Naive thymus-derived CD8-positive, alpha-beta T cell (primary cell): ENCODE measurements around the gene CYP2A6. TPM values are rescaled to one million over a fixed set of nuclear protein-coding genes. Genes with fewer than 3 reads are reported as not detected.
"Not testable (repeated sequence)": the region's sequence is repeated elsewhere in the genome, so short reads cannot be mapped to it uniquely, and the experiment has no call there.

Experiments
- ATAC-seq, 2 donors: fragments of 150-1000 bp; cut with Tn5 transposase in 1 of 2; sonication (Bioruptor Pico), chemical (Tn5 transposase) in 1 of 2; 1 replicate in 1 of 2; 2 replicates in 1 of 2; pipeline ENCODE4 v1.10.0; 2021; ENCODE audit warnings: mild to moderate bottlenecking in 2 of 2, moderate library complexity in 2 of 2
- POLR2A ChIA-PET: fragments of 350-600 bp; sonication (Branson Sonifier 250); formaldehyde crosslinking; loops from one replicate; lab custom pipeline; 2021; ENCODE audit warnings: antibody characterized with exemption; lab: Charles Lee
- DNase-seq, 10 donors: peaks; one replicate each; pipeline versions ENCODE4 v3.0.0 to v3.0.0-alpha.2; 2020 to 2022
- H3K27ac Mint-ChIP-seq, 10 donors: one replicate each; pipeline ENCODE4 v1.8.0; 2020 to 2022; ENCODE audit warnings: mild to moderate bottlenecking in 10 of 10, mixed read lengths in 10 of 10, moderate library complexity in 4 of 10, inconsistent platforms in 1 of 10
- H3K27me3 Mint-ChIP-seq, 5 donors: one replicate each; pipeline ENCODE4 v1.8.0; 2021 to 2022; ENCODE audit warnings: mixed read lengths in 5 of 5
- H3K36me3 Mint-ChIP-seq, 3 donors: one replicate each; pipeline ENCODE4 v1.8.0; 2020 to 2022; ENCODE audit warnings: mixed read lengths in 3 of 3, mild to moderate bottlenecking in 2 of 3, inconsistent platforms in 1 of 3
- H3K4me1 Mint-ChIP-seq, 4 donors: one replicate each; pipeline ENCODE4 v1.8.0; 2021 to 2022; ENCODE audit warnings: mixed read lengths in 4 of 4
- H3K4me3 Mint-ChIP-seq, 10 donors: one replicate each; pipeline ENCODE4 v1.8.0; 2020 to 2022; ENCODE audit warnings: mild to moderate bottlenecking in 10 of 10, mixed read lengths in 10 of 10, moderate library complexity in 6 of 10, inconsistent platforms in 1 of 10
- H3K9me3 Mint-ChIP-seq, 9 donors: one replicate each; pipeline ENCODE4 v1.8.0; 2020 to 2022; ENCODE audit warnings: mixed read lengths in 9 of 9, mild to moderate bottlenecking in 3 of 9, inconsistent platforms in 1 of 9, moderate library complexity in 1 of 9
- polyA plus RNA-seq, 3 donors: library from polyadenylated mRNA; unstranded; fragments of 300-500 nt; fragmentation: Illumina TruSeq; gene quantifications; one replicate each; pipeline ENCODE4 v1.2.3, GENCODE V29; 2021
- total RNA-seq, 8 experiments: library from RNA in 2 of 8; stranded (reverse) in 2 of 8; gene quantifications; one replicate each; pipeline ENCODE4 v1.2.3 and lab custom pipeline; 2021 to 2026

The CYP2A6 gene
- total and polyA plus RNA-seq, 5 experiments from 2014 or later: not detected

DNA sequence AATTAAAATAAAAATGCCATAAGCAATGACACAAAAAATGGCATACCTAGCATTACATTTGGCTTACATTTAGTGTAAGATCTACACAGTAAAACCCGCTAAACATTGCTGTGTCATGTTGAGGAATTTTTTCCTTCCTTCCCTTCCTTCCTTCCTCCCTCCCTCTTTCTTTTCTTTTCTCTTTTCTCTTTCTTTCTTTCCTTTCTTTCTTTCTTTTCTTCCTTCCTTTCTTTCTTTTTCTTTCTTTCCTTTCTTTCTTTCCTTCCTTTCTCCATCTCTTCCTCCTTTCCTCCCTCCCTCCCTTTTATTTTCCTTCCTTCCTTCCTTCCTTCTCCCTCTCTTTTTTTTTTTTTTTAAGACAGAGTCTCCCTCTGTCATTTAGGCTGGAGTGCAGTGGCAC lies 11.8 kb downstream of the CYP2A6 start:
- POLR2A ChIA-PET, H3K9me3 Mint-ChIP-seq, H3K4me3 Mint-ChIP-seq, ATAC-seq, H3K36me3 Mint-ChIP-seq, H3K27me3 Mint-ChIP-seq, DNase-seq: not testable (repeated sequence)
- Mint-ChIP-seq H3K4me1 (peaks cover 2 to 12% (median 11%) of the 10 kb centered on the region in 4 donors), H3K27ac (peak overlapping the region in 1 of 10 donors; percentile 53)

- ATAC-seq: no peak
- no peak overlapping the region for H3K4me3 Mint-ChIP-seq
- POLR2A ChIA-PET: no interaction called here
- H3K4me1 Mint-ChIP-seq: peaks cover 2 to 14% (median 13%) of the 10 kb centered on the region in 4 donors
- DNase-seq: no peak
- H3K27ac Mint-ChIP-seq: peak overlapping the region in 2 of 10 donors; percentile 39 to 52
- no peaks in the 10 kb centered on the region for H3K36me3 Mint-ChIP-seq
- no peaks in the 10 kb centered on the region for H3K27me3 Mint-ChIP-seq
- H3K9me3 Mint-ChIP-seq: no peaks in the 10 kb centered on the region
Measured at GRCh38 chr19:40836754-40837429, 13.4 kb downstream of the CYP2A6 start.

GRCh38 chr19:40833728-40834533 lies 16.3 kb downstream of the CYP2A6 start:
- peak; percentile 36 to 39 for ATAC-seq
- not testable (repeated sequence) for DNase-seq, H3K36me3 Mint-ChIP-seq, H3K27me3 Mint-ChIP-seq, H3K9me3 Mint-ChIP-seq
- peak overlapping the region in 9 of 10 donors; percentile 15 to 69 (median 39) for H3K4me3 Mint-ChIP-seq
- peak overlapping the region; percentile 45 to 96 (median 86) for H3K27ac Mint-ChIP-seq
- POLR2A ChIA-PET: interaction anchor here (0.7 kb wide), 1 partner anchor 10 kb away, joined by 4 read pairs; no protein-coding TSS in a partner anchor
- H3K4me1 Mint-ChIP-seq: peaks cover 2 to 14% (median 14%) of the 10 kb centered on the region in 4 donors

- Mint-ChIP-seq H3K27ac (peak overlapping the region in 7 of 10 donors; percentile 25 to 96 (median 87)), H3K4me1 (peaks cover 2 to 23% (median 18%) of the 10 kb centered on the region in 4 donors)
- H3K27me3 Mint-ChIP-seq, ATAC-seq, DNase-seq, H3K4me3 Mint-ChIP-seq, H3K36me3 Mint-ChIP-seq, H3K9me3 Mint-ChIP-seq: not testable (repeated sequence)
- POLR2A ChIA-PET: interaction anchor here (0.6 to 0.7 kb wide), 2 partner anchors 282 to 1054 kb away, joined by 3 read pairs; partner anchors contain the start of gene CYP2F1
Measured at GRCh38 chr19:40832431-40832790, 17.8 kb downstream of the CYP2A6 start.

DNA sequence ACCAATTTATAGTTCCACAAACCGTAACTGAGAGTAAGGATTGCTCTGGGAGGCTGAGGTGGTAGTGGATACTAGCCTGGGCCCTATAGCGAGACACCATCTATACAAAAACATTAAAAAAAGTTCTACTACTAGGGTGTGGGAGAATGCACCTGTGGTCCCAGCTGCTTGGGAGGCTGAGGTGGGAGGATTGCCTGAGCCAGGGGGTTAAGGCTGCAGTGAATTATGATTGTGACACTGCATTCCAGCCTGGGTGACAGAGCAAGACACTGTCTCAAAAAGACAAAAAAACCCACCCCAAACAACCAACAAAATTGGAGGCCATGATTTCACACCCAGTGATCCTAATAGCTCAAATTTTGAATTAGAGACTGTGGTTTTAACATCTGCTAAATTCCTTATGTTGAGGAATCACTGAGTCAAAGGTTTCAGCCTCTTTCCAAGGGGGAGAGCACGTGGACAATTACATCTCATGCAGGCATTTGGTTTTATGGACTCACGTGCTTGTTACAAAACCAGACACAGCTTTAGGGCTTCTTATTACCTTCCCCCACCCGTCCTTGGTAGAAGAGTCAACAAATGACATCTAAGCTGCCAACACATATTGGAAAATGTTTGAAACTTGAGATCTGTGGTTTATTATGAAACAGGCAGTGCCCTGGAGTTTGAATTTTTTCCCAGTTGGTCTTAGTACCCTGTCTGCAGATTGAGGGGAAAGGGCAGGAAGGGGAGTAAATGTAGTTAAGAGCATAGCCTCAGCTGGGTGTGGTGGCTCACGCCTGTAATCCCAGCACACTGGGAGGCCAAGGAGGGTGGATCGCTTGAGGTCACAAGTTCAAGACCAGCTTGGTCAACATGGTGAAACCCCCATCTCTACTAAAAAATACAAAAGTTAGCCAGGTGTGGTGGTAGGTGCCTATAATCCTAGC lies 18.5 kb downstream of the CYP2A6 start:
- peak overlapping the region; percentile 22 to 97 (median 70) for H3K27ac Mint-ChIP-seq

DNA sequence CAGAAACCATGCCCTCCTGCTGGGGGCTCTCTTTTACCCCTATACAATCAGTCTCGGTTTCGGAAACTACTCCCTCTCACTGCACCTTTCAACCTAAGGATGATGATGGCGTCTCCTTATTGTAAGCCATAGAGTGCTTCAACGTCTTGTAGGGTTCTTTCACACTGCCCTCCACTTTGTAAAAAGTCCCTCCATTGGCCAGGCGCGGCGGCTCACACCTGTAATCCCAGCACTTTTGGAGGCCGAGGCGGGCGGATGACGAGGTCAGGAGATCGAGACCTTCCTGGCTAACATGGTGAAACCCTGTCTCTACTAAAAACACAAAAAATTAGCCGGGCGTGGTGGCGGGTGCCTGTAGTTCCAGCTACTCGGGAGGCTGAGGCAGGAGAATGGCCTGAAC lies 19.5 kb downstream of the CYP2A6 start:
- DNase-seq, ATAC-seq, H3K36me3 Mint-ChIP-seq, H3K27me3 Mint-ChIP-seq, H3K4me3 Mint-ChIP-seq, H3K9me3 Mint-ChIP-seq, POLR2A ChIA-PET: not testable (repeated sequence)
- Mint-ChIP-seq H3K4me1 (peaks cover 10 to 39% (median 32%) of the 10 kb centered on the region in 4 donors), H3K27ac (peak overlapping the region in 7 of 10 donors; percentile 45 to 97 (median 96))

More for the DNA sequence above, 18.5 kb downstream of the CYP2A6 start:
- peaks cover 0 to 3% (median 0%) of the 10 kb centered on the region in 9 donors for H3K9me3 Mint-ChIP-seq
- H3K36me3 Mint-ChIP-seq: peaks cover 0 to 5% (median 0%) of the 10 kb centered on the region in 3 donors
- H3K4me1 Mint-ChIP-seq: peaks cover 8 to 29% (median 24%) of the 10 kb centered on the region in 4 donors
- POLR2A ChIA-PET: no interaction called here
- ATAC-seq (no peak), DNase-seq (no peak)
- H3K4me3 Mint-ChIP-seq: no peak overlapping the region
- no peaks in the 10 kb centered on the region for H3K27me3 Mint-ChIP-seq

DNA sequence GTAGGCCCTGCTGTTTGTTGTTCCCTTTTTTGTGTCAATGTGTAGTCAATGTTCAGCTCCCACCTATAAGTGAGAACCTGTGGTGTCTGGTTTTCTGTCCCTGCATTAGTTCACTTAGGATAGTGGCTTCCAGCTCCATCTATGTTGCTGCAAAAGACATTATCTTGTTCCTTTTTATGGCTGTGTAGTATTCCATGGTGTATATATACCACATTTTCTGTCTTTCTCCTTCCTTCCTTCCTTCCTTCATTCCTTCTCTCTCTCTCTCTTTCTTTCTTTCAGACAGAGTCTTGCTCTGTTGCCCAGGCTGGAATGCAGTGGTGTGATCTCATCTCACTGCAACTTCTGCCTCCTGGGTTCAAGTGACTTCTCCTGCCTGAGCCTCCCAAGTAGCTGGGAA lies 21.0 kb downstream of the CYP2A6 start:
- DNase-seq (no peak), ATAC-seq (no peak)
- POLR2A ChIA-PET: interaction anchor here (1.6 kb wide), 1 partner anchor 27 kb away, joined by 5 read pairs; no protein-coding TSS in a partner anchor
- Mint-ChIP-seq H3K27ac (peak overlapping the region; percentile 34 to 99 (median 96)), H3K27me3 (no peaks in the 10 kb centered on the region), H3K36me3 (peaks cover 0 to 5% (median 0%) of the 10 kb centered on the region in 3 donors), H3K4me3 (peak overlapping the region in 2 of 10 donors; percentile 31 to 65), H3K4me1 (peaks cover 15 to 50% (median 43%) of the 10 kb centered on the region in 4 donors), H3K9me3 (peaks cover 0 to 3% (median 0%) of the 10 kb centered on the region in 9 donors)

- Mint-ChIP-seq H3K9me3 (peaks cover 0 to 3% (median 0%) of the 10 kb centered on the region in 9 donors), H3K4me3 (peak overlapping the region in 8 of 10 donors; percentile 21 to 77 (median 53)), H3K36me3 (peaks cover 0 to 5% (median 0%) of the 10 kb centered on the region in 3 donors), H3K27ac (peak overlapping the region; percentile 84 to 99 (median 96)), H3K27me3 (no peaks in the 10 kb centered on the region), H3K4me1 (peaks cover 20 to 52% (median 41%) of the 10 kb centered on the region in 4 donors)
- POLR2A ChIA-PET: interaction anchor here (0.8 to 1.9 kb wide), 6 partner anchors 11 to 293 kb away, joined by 3 to 5 read pairs (median 4); partner anchors contain the start of gene RAB4B
- ATAC-seq (no peak), DNase-seq (no peak)
Measured at GRCh38 chr19:40827386-40828247, 22.6 kb downstream of the CYP2A6 start.

- POLR2A ChIA-PET: interaction anchor here (0.8 to 1.9 kb wide), 5 partner anchors 10 to 294 kb away, joined by 3 to 5 read pairs (median 4); partner anchors contain the start of gene RAB4B
- H3K9me3 Mint-ChIP-seq: not testable (repeated sequence)
Measured at GRCh38 chr19:40826699-40827385, 23.4 kb downstream of the CYP2A6 start.

DNA sequence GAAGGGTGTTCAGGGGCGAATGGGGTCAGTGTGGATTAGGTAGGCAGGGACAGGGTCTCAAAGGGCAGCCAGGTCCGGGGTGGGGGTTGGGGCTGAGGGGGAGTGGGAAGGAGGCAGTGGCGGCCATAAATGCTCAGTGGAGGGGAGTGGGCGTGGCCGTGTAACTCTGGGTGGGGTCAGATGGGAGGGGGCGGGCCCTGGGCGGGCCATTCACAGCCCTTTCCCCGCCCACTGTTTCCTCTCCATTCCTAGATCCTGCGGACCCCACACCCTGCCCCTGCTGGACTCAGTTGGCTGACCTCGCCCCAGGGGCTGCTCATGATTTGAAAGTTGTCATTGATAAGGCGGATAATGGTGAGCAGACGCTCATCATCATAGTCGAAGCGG lies 23.9 kb downstream of the CYP2A6 start:
- H3K36me3 Mint-ChIP-seq, H3K9me3 Mint-ChIP-seq, DNase-seq, H3K27me3 Mint-ChIP-seq: not testable (repeated sequence)
- ATAC-seq: peak in 1 of 2 donors; percentile 2
- peak overlapping the region; percentile 84 to 99 (median 96) for H3K27ac Mint-ChIP-seq
- peaks cover 20 to 49% (median 42%) of the 10 kb centered on the region in 4 donors for H3K4me1 Mint-ChIP-seq
- H3K4me3 Mint-ChIP-seq: peak overlapping the region; percentile 21 to 77 (median 52)
- POLR2A ChIA-PET: interaction anchor here (1.0 to 1.9 kb wide), 4 partner anchors 9 to 294 kb away, joined by 3 to 5 read pairs (median 4); partner anchors contain the start of gene RAB4B

More at GRCh38 chr19:40826699-40827385, 23.4 kb downstream of the CYP2A6 start:
- peaks cover 20 to 49% (median 42%) of the 10 kb centered on the region in 4 donors for H3K4me1 Mint-ChIP-seq
- DNase-seq (peak; percentile 45 to 95 (median 84)), ATAC-seq (peak; percentile 89 to 92)
- H3K27me3 Mint-ChIP-seq, H3K36me3 Mint-ChIP-seq: not testable (repeated sequence)
- H3K27ac Mint-ChIP-seq: peak overlapping the region; percentile 84 to 99 (median 96)
- H3K4me3 Mint-ChIP-seq: peak overlapping the region; percentile 21 to 77 (median 52)
